Measurements from ENCODE around the gene SH2D6. TPM values are rescaled to one million over a fixed set of nuclear protein-coding genes. Genes with fewer than 3 reads are reported as not detected.

The SH2D6 gene
- total and polyA plus RNA-seq, 9 of the 15 experiments (the other 6 are each of a cell fraction or from before 2014, with no cell fraction given): 0.07 to 0.76 (median 0.33) TPM; not detected in 2

- TF ChIP-seq E2F6 (IDR thresholded peaks at IDR 0.05; ENCODE audit: borderline replicate concordance in 1 of 2, extremely low read depth in 1 of 2, insufficient read depth in 1 of 2, insufficient read length in 1 of 2, low read depth in 1 of 2, low read length in 1 of 2, poor library complexity in 1 of 2, severe bottlenecking in 1 of 2) (peak; percentile 18 to 72), JUN (IDR thresholded peaks at IDR 0.05; ENCODE audit: borderline replicate concordance, low read depth, low read length) (peak; percentile 73), JUN (CRISPR knock-in tag; IDR thresholded peaks at IDR 0.05; ENCODE audit: borderline replicate concordance) (no peak), ARID1B (IDR thresholded peaks at IDR 0.05) (peak; percentile 63), POLR2B (IDR thresholded peaks at IDR 0.05; ENCODE audit: low read depth, partially characterized antibody) (peak; percentile 24), MAFF (IDR thresholded peaks at IDR 0.05; ENCODE audit: low read length) (no peak), NCOA6 (IDR thresholded peaks at IDR 0.05) (no peak), HOXB6 (CRISPR knock-in tag; IDR thresholded peaks at IDR 0.05; ENCODE audit: borderline replicate concordance) (no peak), ZNF175 (CRISPR knock-in tag; IDR thresholded peaks at IDR 0.05; ENCODE audit: low read depth) (no peak), E2F3 (CRISPR knock-in tag; IDR thresholded peaks at IDR 0.05) (0 out of 2 replicates have a peak, but pooled peaks have one; percentile 17), VEZF1 (CRISPR knock-in tag; IDR thresholded peaks at IDR 0.05) (peak; percentile 85), CREB1 (IDR thresholded peaks at IDR 0.05) (peak; percentile 37; the same call in 1 of the 2 replicates), CREB1 (CRISPR knock-in tag; IDR thresholded peaks at IDR 0.05) (no peak), ZNF57 (CRISPR knock-in tag; IDR thresholded peaks at IDR 0.05) (no peak), SIN3A (IDR thresholded peaks at IDR 0.05; ENCODE audit: borderline replicate concordance in 2 of 2, control insufficient read depth in 1 of 2, low read depth in 2 of 2, low read length in 2 of 2) (no peak), FOSL1 (tag; conservative IDR thresholded peaks at IDR 0.05) (peak; percentile 93), NEUROD1 (IDR thresholded peaks at IDR 0.05; ENCODE audit: borderline replicate concordance, low read depth, low read length, partially characterized antibody) (peak; percentile 15), POLR2A (conservative IDR thresholded peaks at IDR 0.05) (peak; percentile 62), RBBP5 (IDR thresholded peaks at IDR 0.05; ENCODE audit: borderline replicate concordance, insufficient read depth, low read length, poor library complexity, severe bottlenecking) (peak; percentile 11), SP1 (CRISPR knock-in tag; IDR thresholded peaks at IDR 0.05) (peak; percentile 31; the same call in 1 of the 2 replicates), SMARCA4 (IDR thresholded peaks at IDR 0.05) (0 out of 2 replicates have a peak, but pooled peaks have one; percentile 12), TAF1 (IDR thresholded peaks at IDR 0.05; ENCODE audit: control insufficient read depth, extremely low read depth, insufficient read depth, low read length, severe bottlenecking) (no peak), ATF3 (IDR thresholded peaks at IDR 0.05) (peak; percentile 89), ATF3 (CRISPR knock-in tag; conservative IDR thresholded peaks at IDR 0.05) (no peak), SIRT6 (IDR thresholded peaks at IDR 0.05; ENCODE audit: low read depth, low read length) (no peak)
Measured at GRCh38 chr2:85413592-85414420, 4.7 kb upstream of the SH2D6 start (continued).

Data from K562 (cell line).